ENCODE results near the gene BAIAP2L2.

DNA sequence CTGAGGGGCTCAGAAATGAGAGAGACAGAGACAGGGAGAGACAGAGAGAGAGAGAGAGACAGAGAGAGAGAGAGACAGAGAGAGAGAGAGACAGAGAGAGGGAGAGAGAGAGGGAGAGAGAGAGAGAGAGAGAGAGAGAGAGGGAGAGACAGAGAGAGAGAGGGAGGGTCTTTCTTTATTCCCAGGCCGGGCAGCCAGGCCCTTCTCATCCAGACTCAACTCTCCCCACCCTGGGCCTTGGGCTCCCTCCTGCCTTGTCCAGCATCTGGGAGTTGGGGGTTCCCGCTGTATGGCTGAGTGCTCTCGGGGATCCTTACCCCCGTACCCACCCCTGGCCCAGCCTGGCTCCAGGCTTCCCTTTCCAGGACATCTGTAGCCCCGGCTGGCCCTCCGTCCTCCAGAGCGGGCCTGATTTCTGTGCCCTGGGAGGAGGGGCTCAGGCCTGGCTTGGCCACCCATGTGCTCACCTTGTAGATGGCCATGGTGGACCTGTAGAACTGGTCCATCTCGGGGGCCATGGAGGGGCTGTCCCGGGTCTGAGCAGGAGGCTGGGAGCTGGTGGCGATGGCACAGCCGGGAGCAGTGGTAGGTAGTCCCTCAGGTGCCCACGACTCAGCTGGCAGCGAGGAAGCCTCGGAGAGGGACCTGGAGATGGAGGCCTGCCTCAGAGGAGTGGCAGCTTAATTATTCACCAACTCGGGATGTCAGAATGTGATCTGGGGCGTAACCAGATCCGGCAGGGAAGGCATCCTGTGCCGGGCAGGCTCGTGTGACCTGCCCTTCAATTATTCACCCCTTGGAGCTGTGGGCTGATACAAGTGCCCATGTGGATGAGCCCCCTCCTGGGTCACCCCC lies at the start of gene BAIAP2L2:
- TF ChIP-seq, protein P1, sequence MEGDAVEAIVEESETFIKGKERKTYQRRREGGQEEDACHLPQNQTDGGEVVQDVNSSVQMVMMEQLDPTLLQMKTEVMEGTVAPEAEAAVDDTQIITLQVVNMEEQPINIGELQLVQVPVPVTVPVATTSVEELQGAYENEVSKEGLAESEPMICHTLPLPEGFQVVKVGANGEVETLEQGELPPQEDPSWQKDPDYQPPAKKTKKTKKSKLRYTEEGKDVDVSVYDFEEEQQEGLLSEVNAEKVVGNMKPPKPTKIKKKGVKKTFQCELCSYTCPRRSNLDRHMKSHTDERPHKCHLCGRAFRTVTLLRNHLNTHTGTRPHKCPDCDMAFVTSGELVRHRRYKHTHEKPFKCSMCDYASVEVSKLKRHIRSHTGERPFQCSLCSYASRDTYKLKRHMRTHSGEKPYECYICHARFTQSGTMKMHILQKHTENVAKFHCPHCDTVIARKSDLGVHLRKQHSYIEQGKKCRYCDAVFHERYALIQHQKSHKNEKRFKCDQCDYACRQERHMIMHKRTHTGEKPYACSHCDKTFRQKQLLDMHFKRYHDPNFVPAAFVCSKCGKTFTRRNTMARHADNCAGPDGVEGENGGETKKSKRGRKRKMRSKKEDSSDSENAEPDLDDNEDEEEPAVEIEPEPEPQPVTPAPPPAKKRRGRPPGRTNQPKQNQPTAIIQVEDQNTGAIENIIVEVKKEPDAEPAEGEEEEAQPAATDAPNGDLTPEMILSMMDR (conservative IDR thresholded peaks at IDR 0.05; ENCODE audit: low read length) = no peak
- TF ChIP-seq EZH2phosphoT487 (IDR thresholded peaks at IDR 0.05; ENCODE audit: borderline replicate concordance) = no peak
